C4-2B (cell line): ENCODE data around the gene BIN1.

Source experiments
- ZFX ChIP-seq: fragments of 450-650 bp; IDR thresholded peaks from 2 replicates; pipeline ENCODE4 v1.6.1; 2017
- TF ChIP-seq, protein P1 (sequence below): fragments of 450-650 bp; conservative IDR thresholded peaks from 2 replicates; pipeline ENCODE4 v1.5.1; 2017; ENCODE audit warnings: mild to moderate bottlenecking

- TF ChIP-seq, protein P1, sequence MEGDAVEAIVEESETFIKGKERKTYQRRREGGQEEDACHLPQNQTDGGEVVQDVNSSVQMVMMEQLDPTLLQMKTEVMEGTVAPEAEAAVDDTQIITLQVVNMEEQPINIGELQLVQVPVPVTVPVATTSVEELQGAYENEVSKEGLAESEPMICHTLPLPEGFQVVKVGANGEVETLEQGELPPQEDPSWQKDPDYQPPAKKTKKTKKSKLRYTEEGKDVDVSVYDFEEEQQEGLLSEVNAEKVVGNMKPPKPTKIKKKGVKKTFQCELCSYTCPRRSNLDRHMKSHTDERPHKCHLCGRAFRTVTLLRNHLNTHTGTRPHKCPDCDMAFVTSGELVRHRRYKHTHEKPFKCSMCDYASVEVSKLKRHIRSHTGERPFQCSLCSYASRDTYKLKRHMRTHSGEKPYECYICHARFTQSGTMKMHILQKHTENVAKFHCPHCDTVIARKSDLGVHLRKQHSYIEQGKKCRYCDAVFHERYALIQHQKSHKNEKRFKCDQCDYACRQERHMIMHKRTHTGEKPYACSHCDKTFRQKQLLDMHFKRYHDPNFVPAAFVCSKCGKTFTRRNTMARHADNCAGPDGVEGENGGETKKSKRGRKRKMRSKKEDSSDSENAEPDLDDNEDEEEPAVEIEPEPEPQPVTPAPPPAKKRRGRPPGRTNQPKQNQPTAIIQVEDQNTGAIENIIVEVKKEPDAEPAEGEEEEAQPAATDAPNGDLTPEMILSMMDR: no peak
- TF ChIP-seq ZFX: no peak
Measured at GRCh38 chr2:127065299-127065939, 41.5 kb downstream of the BIN1 start.
